ENCODE results near the gene C2orf92. TPM values are rescaled to one million over a fixed set of nuclear protein-coding genes. Genes with fewer than 3 reads are reported as not detected.

C2orf92 gene
- total RNA-seq, 1 experiment from 2014 or later: 3.0 TPM

- Histone ChIP-seq H3K4me1 (ENCODE audit: insufficient read depth, low read length) (peaks cover 12% of the 10 kb centered on the region), H3K9me2 (replicated peaks; ENCODE audit: low read length) (no peaks in the 10 kb centered on the region), H3K36me3 (ENCODE audit: low read depth, low read length) (no peaks in the 10 kb centered on the region), H2AFZ (ENCODE audit: low read length) (peak overlapping the region; percentile 0; the same call in 1 of the 2 replicates), H3K9me3 (ENCODE audit: low read length) (0 out of 2 replicates have a peak, but pooled peaks cover 2% of the 10 kb centered on the region), H3K27me3 (ENCODE audit: low read length) (no peaks in the 10 kb centered on the region), H4K20me1 (ENCODE audit: low read length) (no peaks in the 10 kb centered on the region), H3K27ac (ENCODE audit: low read length) (peak overlapping the region; percentile 27), H3F3A (ENCODE audit: low read length, unreplicated experiment) (no peaks in the 10 kb centered on the region), H3K4me3 (ENCODE audit: low read length) (no peak overlapping the region), H3K79me2 (ENCODE audit: low read length) (no peaks in the 10 kb centered on the region), H3K9ac (ENCODE audit: low read length) (no peak overlapping the region), H3K4me2 (ENCODE audit: low read length) (peak overlapping the region; percentile 55)
- intact Hi-C loops (cut with micrococcal nuclease): no loop called here
- BruUV-seq (replicated peaks): no TSS peak
- POLR2A ChIA-PET (ENCODE audit: unreplicated experiment): interaction anchor here (0.6 to 0.7 kb wide), 3 partner anchors 15 to 820 kb away, joined by 3 to 4 read pairs (median 4); partner anchors contain the start of gene COX5B
- CTCF ChIA-PET: interaction anchor here (0.6 kb wide), 1 partner anchor 53 kb away, joined by 3 read pairs; no protein-coding TSS in a partner anchor
- TF ChIP-seq EZH2phosphoT487 (IDR thresholded peaks at IDR 0.05; ENCODE audit: borderline replicate concordance, low read length) (no peak), EZH2 (IDR thresholded peaks at IDR 0.05; ENCODE audit: low read length, unreplicated experiment) (no peak)
- TF ChIP-seq, protein P1, sequence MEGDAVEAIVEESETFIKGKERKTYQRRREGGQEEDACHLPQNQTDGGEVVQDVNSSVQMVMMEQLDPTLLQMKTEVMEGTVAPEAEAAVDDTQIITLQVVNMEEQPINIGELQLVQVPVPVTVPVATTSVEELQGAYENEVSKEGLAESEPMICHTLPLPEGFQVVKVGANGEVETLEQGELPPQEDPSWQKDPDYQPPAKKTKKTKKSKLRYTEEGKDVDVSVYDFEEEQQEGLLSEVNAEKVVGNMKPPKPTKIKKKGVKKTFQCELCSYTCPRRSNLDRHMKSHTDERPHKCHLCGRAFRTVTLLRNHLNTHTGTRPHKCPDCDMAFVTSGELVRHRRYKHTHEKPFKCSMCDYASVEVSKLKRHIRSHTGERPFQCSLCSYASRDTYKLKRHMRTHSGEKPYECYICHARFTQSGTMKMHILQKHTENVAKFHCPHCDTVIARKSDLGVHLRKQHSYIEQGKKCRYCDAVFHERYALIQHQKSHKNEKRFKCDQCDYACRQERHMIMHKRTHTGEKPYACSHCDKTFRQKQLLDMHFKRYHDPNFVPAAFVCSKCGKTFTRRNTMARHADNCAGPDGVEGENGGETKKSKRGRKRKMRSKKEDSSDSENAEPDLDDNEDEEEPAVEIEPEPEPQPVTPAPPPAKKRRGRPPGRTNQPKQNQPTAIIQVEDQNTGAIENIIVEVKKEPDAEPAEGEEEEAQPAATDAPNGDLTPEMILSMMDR (conservative IDR thresholded peaks at IDR 0.05; ENCODE audit: low read depth, low read length): no peak
- ATAC-seq: peak; percentile 98
- peak; percentile 71 for DNase-seq
Observed at GRCh38 chr2:97688062-97688827, 18.7 kb downstream of the C2orf92 start.

DNA sequence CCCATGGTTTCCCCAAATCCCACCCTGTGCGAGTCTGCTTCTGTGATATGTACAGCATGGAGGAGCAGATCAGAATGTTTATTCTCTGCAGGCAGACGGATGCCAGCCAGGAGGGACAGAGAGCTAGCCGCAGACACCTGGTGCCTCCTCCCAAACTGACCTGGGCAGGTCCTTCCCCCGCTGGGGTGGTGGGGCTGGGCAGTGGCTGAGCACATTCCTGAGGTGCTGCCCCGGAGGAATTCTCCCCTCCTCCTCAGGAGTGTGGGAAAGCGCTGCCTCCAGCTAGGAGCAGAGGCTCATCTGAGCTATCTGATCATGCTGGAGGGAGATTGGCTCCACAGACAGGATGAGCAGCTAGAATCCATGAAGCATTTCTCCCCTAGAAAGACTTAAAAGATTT is 21.7 kb downstream of the C2orf92 start:
- POLR2A ChIA-PET (ENCODE audit: unreplicated experiment): no interaction called here
- CTCF ChIA-PET: no interaction called here
- no peaks in the 10 kb centered on the region for H3K36me3 ChIP-seq (ENCODE audit: low read depth, low read length)
- no peak for ATAC-seq
- no peaks in the 10 kb centered on the region for H3K9me2 ChIP-seq (replicated peaks; ENCODE audit: low read length)
- no peaks in the 10 kb centered on the region for H3K27me3 ChIP-seq (ENCODE audit: low read length)
- H2AFZ ChIP-seq (ENCODE audit: low read length): no peak overlapping the region
- H3K9me3 ChIP-seq (ENCODE audit: low read length): 0 out of 2 replicates have a peak, but pooled peaks cover 3% of the 10 kb centered on the region
- H3K4me2 ChIP-seq (ENCODE audit: low read length): no peak overlapping the region
- H4K20me1 ChIP-seq (ENCODE audit: low read length): no peaks in the 10 kb centered on the region
- intact Hi-C loops (cut with micrococcal nuclease): no loop called here
- H3K79me2 ChIP-seq (ENCODE audit: low read length): no peaks in the 10 kb centered on the region
- DNase-seq: no peak
- TF ChIP-seq, protein P1 (conservative IDR thresholded peaks at IDR 0.05; ENCODE audit: low read depth, low read length): no peak
- TF ChIP-seq EZH2 (IDR thresholded peaks at IDR 0.05; ENCODE audit: low read length, unreplicated experiment) (no peak), EZH2phosphoT487 (IDR thresholded peaks at IDR 0.05; ENCODE audit: borderline replicate concordance, low read length) (no peak)
- H3K27ac ChIP-seq (ENCODE audit: low read length): no peak overlapping the region
- peaks cover 12% of the 10 kb centered on the region for H3K4me1 ChIP-seq (ENCODE audit: insufficient read depth, low read length)
- H3F3A ChIP-seq (ENCODE audit: low read length, unreplicated experiment): no peaks in the 10 kb centered on the region
- BruUV-seq (replicated peaks): no TSS peak
- no peak overlapping the region for H3K4me3 ChIP-seq (ENCODE audit: low read length)
- H3K9ac ChIP-seq (ENCODE audit: low read length): no peak overlapping the region

DNA sequence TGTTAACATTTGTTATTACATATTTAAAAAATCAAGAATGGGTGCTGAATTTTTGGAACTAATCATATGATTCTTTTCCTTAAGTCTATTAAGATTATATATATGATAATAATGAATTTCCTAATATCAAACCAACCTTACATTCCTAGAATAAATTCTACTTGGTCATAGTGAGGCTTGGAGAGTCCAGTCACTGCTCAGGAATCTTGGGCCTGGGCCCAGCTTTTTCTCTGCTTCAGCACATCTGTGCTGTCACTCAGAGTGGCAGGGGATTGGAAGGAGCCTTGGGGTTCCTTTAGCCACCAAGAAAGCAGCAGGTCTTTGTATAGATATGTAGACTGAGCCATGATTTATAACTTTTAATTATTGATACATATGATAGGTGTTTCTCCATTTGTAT is 24.0 kb downstream of the C2orf92 start:
- H3K9me3 ChIP-seq (ENCODE audit: low read length): 0 out of 2 replicates have a peak, but pooled peaks cover 3% of the 10 kb centered on the region
- BruUV-seq (replicated peaks): no TSS peak
- H3K4me2 ChIP-seq (ENCODE audit: low read length): no peak overlapping the region
- ChIA-PET POLR2A (ENCODE audit: unreplicated experiment) (no interaction called here), CTCF (no interaction called here)
- H3K9me2 ChIP-seq (replicated peaks; ENCODE audit: low read length): no peaks in the 10 kb centered on the region
- no peaks in the 10 kb centered on the region for H3F3A ChIP-seq (ENCODE audit: low read length, unreplicated experiment)
- H4K20me1 ChIP-seq (ENCODE audit: low read length): no peaks in the 10 kb centered on the region
- H3K36me3 ChIP-seq (ENCODE audit: low read depth, low read length): no peaks in the 10 kb centered on the region
- peak; percentile 53 for DNase-seq
- TF ChIP-seq, protein P1 (conservative IDR thresholded peaks at IDR 0.05; ENCODE audit: low read depth, low read length): no peak
- TF ChIP-seq EZH2 (IDR thresholded peaks at IDR 0.05; ENCODE audit: low read length, unreplicated experiment) (no peak), EZH2phosphoT487 (IDR thresholded peaks at IDR 0.05; ENCODE audit: borderline replicate concordance, low read length) (no peak)
- no peaks in the 10 kb centered on the region for H3K27me3 ChIP-seq (ENCODE audit: low read length)
- intact Hi-C loops (cut with micrococcal nuclease): no loop called here
- no peak overlapping the region for H3K4me3 ChIP-seq (ENCODE audit: low read length)
- ATAC-seq: no peak
- H3K27ac ChIP-seq (ENCODE audit: low read length): no peak overlapping the region
- no peak overlapping the region for H3K9ac ChIP-seq (ENCODE audit: low read length)
- H3K79me2 ChIP-seq (ENCODE audit: low read length): no peaks in the 10 kb centered on the region
- H3K4me1 ChIP-seq (ENCODE audit: insufficient read depth, low read length): peaks cover 12% of the 10 kb centered on the region
- H2AFZ ChIP-seq (ENCODE audit: low read length): no peak overlapping the region
